BJ (cell line): ENCODE data around the gene CNRIP1. TPM values are rescaled to one million over a fixed set of nuclear protein-coding genes. Genes with fewer than 3 reads are reported as not detected.
A peak's percentile ranks its signal among the peaks of the same experiment; 100 is the strongest.

Source experiments
- CTCF ChIA-PET: fragments of 350-600 bp; formaldehyde crosslinking; extraction: SDS; loops from one replicate; lab custom pipeline; 2021; ENCODE audit warnings: antibody characterized with exemption, inconsistent platforms; lab: Yijun Ruan, JAX
- POLR2A ChIA-PET: fragments of 300-600 bp; sonication (Branson Sonifier 250); formaldehyde crosslinking; extraction: SDS; loops from one replicate; lab custom pipeline; 2021; ENCODE audit warnings: antibody characterized with exemption; lab: Charles Lee
- DNase-seq: peaks from one replicate; pipeline ENCODE4 v3.0.0-alpha.2; 2011; ENCODE audit warnings: low read depth
- H3K27me3 ChIP-seq: 2 replicates; pipeline ENCODE4 v1.6.0; 2011; ENCODE audit warnings: low read length; ENCODE audit not compliant: control insufficient read depth, insufficient read depth
- H3K36me3 ChIP-seq: 2 replicates; pipeline ENCODE4 v1.5.1; 2011; ENCODE audit warnings: low read length; ENCODE audit not compliant: control insufficient read depth, insufficient read depth
- H3K4me3 ChIP-seq: 2 replicates; pipeline ENCODE4 v1.5.1; 2011; ENCODE audit warnings: low read depth, mild to moderate bottlenecking, control low read depth, low read length
- CTCF ChIP-seq: IDR thresholded peaks from 2 replicates; pipeline ENCODE4 v1.5.1; 2011; ENCODE audit warnings: low read depth, mild to moderate bottlenecking, control low read depth, inconsistent platforms, low read length, moderate library complexity; ENCODE audit not compliant: insufficient read depth
- polyA plus RNA-seq: library from polyadenylated mRNA; depleted of rRNA; stranded (reverse); fragments of >200 nt; gene quantifications from 2 replicates; pipeline ENCODE4 v1.2.3, GENCODE V29; 2011

Gene CNRIP1
- polyA plus RNA-seq, 1 experiment: 63.4 TPM

GRCh38 chr2:68366083-68366560, 46.4 kb upstream of the CNRIP1 start:
- no peak for DNase-seq
- ChIA-PET CTCF (interaction anchor here (0.9 to 1.8 kb wide), 4 partner anchors 9 to 75 kb away, joined by 3 to 6 read pairs (median 3); no protein-coding TSS in a partner anchor), POLR2A (no interaction called here)
- no peaks in the 10 kb centered on the region for H3K36me3 ChIP-seq
- H3K27me3 ChIP-seq: no peaks in the 10 kb centered on the region; the same call in 1 of the 2 replicates
- H3K4me3 ChIP-seq: no peak overlapping the region
- no peak for TF ChIP-seq CTCF

GRCh38 chr2:68365087-68365486, 45.3 kb upstream of the CNRIP1 start, which contains the start of gene PLEK:
Gene PLEK, plus strand, starts transcription at chr2:68365282. Its CDS starts 70 bp downstream, at chr2:68365352.
- Histone ChIP-seq H3K36me3 (no peaks in the 10 kb centered on the region), H3K27me3 (no peaks in the 10 kb centered on the region), H3K4me3 (no peak within 1 kb of the TSS)
- no peak for DNase-seq
- POLR2A ChIA-PET: no interaction called here
- no peak for TF ChIP-seq CTCF
- CTCF ChIA-PET: interaction anchor here (1.1 kb wide), 1 partner anchor 20 kb away, joined by 3 read pairs; no protein-coding TSS in a partner anchor

- ChIA-PET POLR2A (no interaction called here), CTCF (interaction anchor here (1.1 to 1.2 kb wide), 2 partner anchors 14 to 78 kb away, joined by 3 read pairs; no protein-coding TSS in a partner anchor)
- no peak for TF ChIP-seq CTCF
- no peak for DNase-seq
- no peak overlapping the region for H3K4me3 ChIP-seq
- no peaks in the 10 kb centered on the region for H3K27me3 ChIP-seq
- H3K36me3 ChIP-seq: no peaks in the 10 kb centered on the region
Measured at GRCh38 chr2:68363721-68364120, 44.0 kb upstream of the CNRIP1 start.

GRCh38 chr2:68362749-68363148, 43.0 kb upstream of the CNRIP1 start:
- ChIA-PET POLR2A (no interaction called here), CTCF (interaction anchor here (1.2 kb wide), 1 partner anchor 13 kb away, joined by 3 read pairs; no protein-coding TSS in a partner anchor)
- DNase-seq: no peak
- TF ChIP-seq CTCF: no peak
- Histone ChIP-seq H3K27me3 (no peaks in the 10 kb centered on the region), H3K36me3 (no peaks in the 10 kb centered on the region), H3K4me3 (no peak overlapping the region)

- no peak overlapping the region for H3K4me3 ChIP-seq
- no peak for DNase-seq
- ChIA-PET CTCF (interaction anchor here (1.1 to 3.0 kb wide), 4 partner anchors 9 to 80 kb away, joined by 3 to 11 read pairs (median 6); no protein-coding TSS in a partner anchor), POLR2A (no interaction called here)
- no peaks in the 10 kb centered on the region for H3K27me3 ChIP-seq
- TF ChIP-seq CTCF: peak; percentile 57
- no peaks in the 10 kb centered on the region for H3K36me3 ChIP-seq
Measured at GRCh38 chr2:68362069-68362468, 42.3 kb upstream of the CNRIP1 start.
